Astrocyte of the hippocampus (primary cell): ENCODE results near the gene ARIH1.

Experiments used
- DNase-seq: peaks from one replicate; pipeline ENCODE4 v3.0.0; 2011; ENCODE audit warnings: low read depth, low spot score

The ARIH1 gene

DNA sequence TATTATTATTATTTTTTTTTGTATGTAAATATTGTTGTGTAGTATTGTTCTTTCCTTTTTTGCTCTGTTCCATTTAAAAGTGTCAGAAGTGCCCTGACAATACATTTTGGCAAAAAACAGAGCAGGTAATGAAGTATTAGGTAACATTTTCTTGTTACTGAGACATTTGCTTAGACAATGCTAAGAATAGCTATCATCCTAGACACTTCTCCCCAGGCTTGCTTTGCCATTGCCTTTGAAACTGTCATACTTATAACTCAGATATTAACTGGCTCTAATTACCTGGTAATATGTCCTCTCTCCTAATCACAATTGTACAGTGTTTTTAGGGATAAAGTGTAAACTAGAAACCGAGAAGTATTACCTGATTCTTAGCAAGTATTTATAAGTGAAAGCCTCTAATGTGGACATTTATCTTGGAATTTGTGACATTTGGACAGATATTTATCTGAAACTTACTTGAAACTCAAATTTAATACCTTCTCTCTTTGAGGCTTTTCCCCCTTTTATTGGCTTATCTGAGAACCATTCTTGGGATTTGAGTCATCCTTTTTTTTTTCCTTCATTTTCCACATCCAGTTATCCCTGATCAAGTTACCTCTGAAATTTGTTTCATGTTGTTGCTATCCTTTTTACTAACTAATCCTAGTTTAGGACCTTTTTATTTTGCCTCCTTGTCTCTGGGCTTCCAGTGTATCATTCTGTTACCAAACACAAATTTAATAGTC, 13.1 kb downstream of the ARIH1 start:
- peak; percentile 49 for DNase-seq

GRCh38 chr15:72488558-72488957, 14.4 kb downstream of the ARIH1 start:
- no peak for DNase-seq

GRCh38 chr15:72489943-72490554, 15.9 kb downstream of the ARIH1 start:
- DNase-seq, result no peak

DNA sequence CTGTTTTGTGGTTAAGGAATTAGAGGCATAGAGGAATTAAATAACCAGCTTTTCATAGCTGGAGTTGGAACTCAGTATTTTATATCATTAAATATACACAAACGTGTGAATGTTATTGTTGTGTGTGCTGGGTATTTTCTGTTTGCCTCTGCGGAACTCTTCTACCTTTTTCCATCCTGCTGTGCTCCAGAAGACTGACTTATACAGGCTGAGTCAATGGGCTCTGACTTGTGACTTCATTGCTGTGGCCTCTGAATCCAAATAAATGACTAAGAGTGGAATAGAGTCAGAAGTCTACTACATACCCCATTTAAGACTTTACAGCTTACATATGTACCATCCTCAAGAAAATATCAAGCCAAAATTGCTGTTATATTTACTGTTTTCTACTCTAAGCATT, 17.6 kb downstream of the ARIH1 start:
- peak; percentile 70 for DNase-seq

- DNase-seq, result no peak
Measured at GRCh38 chr15:72492733-72493132, 18.6 kb downstream of the ARIH1 start.

GRCh38 chr15:72493220-72493619, 19.1 kb downstream of the ARIH1 start:
- DNase-seq, result no peak

GRCh38 chr15:72495007-72495406, 20.9 kb downstream of the ARIH1 start:
- no peak for DNase-seq

DNA sequence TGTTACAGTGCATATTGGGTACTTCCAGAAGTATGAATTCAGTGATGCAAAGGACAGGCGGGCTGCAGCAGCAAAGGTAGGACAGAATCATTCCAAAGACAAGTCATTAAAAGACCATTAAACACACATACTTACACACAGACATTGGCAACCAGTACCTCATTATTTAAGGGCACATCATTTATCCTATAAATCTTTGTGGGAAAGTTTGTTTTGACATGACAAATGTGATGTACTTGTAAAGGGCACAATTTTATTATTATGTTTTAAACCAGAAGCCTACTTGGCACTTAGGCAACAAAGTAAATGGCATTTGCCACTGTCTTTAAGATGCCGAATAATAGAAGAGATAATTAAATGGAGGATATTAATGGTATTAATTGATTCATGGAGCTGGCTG, 22.7 kb downstream of the ARIH1 start:
- no peak for DNase-seq

DNA sequence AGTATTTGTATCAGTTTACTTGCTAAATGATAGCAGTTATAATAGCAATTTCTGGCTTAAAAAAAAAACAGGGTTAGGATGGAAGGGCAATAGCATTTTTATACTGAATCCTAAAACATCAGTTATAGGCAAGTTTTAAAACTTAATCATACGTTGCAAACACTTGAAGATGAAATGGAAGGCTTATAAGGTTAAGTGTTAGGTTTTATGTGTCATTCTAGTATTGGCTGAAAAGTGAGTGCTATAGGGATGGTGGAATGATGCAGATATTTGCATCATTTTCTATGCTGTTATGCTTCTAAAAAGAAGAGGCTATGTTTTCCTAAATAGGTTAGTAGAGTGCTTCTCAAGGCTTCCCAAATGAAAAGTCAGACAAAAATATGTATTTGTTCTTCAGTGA, 23.3 kb downstream of the ARIH1 start:
- no peak for DNase-seq

DNA sequence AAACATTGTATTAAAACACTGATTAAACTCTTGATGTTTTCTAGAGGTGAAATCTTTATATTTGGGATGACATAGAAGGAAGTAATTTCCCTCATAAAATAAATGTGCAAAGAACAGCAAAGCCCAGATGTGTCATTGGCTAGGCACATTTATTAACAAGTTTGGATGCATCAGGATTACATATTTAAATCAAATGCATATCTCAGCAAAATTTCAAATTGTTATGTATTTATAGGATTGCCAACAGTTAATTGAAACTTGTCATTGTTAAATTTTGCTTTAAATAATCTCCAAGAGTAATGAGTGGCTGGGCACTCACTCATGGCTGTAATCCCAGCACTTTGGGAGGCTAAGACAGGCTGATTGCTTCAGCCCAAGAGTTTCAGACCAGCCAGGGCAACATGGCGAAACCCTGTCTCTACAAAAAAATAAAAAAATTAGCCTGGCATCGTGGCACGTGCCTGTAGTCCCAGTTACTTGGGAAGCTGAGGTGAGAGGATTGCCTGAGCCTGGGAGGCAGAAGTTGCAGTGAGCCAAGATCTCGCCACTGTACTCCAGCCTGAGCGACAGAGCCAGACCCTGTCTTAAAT, 28.2 kb downstream of the ARIH1 start:
- DNase-seq, result no peak

DNA sequence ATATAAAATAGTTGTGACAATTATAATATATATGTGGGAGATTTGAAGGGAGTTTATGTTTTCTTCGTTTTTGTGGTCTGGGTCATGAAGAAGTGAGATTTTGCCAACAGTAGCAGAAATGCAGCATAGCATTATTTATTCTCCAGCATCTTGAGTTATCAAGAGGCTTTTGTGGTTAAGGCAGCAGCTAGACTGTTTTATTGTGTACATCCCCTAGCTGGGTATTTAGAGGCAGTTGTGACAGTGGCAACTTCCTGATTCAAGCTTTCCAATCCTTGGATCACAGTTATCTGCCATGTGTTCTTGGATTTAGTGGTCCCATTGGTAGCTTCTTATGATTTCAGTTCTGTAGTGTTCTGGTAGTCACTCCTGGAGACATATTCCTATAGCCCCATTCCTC, 29.0 kb downstream of the ARIH1 start:
- peak; percentile 23 for DNase-seq

- DNase-seq, result no peak
Measured at GRCh38 chr15:72507402-72508092, 33.4 kb downstream of the ARIH1 start.

- DNase-seq, result no peak
Measured at GRCh38 chr15:72509484-72509883, 35.4 kb downstream of the ARIH1 start.

DNA sequence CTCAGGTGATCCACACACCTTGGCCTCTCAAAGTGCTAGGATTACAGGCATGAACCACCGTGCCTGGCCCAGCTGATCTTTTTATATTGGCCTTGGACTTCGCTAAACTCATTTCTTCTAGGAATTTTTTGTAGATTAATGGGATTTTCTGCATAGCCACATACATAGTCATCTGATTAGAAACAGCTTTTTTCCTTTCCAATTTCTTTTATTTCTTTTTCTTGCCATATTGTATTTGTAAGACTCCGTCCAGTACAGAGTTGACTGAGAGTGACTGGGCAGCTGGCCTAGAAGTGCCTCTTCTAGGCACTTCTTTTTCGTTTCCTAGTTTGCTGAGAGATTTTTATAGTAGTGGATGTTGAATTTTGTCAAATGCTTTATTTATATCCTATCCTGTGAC, 37.4 kb downstream of the ARIH1 start:
- no peak for DNase-seq

DNA sequence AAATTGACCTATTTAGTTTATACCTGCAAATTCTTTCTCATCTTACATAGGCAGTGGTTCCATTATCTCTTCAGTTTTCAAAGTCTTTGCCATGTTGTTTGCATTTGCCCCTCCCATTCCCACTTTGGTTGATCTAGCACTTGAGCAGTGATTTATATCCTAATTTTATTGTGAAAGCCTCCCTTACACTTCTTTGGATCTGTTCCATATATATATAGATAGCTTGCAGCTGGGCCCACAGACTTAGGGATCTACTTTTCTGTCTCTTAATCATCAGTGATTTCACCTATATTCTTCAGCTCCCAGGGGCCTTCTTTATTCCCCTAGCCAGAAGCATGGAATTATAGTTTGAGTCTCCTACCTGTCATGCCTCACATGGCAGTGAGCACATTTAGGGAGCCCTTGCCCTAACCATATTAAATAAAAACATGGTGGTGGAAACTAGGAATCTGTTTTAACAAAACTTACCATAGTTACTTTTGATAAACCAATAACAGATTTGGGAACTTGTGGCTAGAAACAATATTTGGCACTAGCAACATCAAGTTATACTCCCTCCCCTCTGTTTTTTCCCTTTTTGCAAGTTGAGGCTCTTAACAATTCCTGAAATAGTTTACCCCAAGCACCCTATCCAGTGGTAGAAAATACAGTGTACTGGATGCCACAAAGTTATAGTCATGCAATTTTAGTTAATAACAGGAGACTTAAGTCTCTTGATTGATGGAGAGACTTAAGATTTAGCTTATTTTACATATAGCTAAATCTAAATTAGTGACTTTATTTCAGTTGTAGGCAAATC, 41.7 kb downstream of the ARIH1 start:
- DNase-seq, result peak; percentile 35

GRCh38 chr15:72516777-72517176, 42.6 kb downstream of the ARIH1 start:
- DNase-seq, result no peak

DNA sequence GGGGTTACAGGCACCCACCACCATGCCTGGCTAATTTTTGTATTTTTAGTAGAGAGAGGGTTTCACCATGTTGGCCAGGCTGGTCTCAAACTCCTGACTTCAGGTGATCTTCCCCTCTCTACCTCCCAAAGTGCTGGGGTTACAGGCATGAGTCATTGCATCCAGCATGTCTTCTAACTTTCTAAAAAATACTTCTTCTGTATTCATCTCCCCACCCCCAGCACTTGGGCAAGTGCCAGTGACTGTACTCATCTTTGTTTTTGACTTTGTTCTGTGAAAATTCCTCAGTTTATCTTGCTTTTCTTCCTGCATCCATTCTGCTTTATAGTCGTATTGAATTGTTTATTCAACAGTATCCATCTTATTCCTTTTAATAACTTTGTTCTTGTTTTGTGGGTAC, 47.6 kb downstream of the ARIH1 start:
- DNase-seq, result peak; percentile 36

- DNase-seq, result no peak
Measured at GRCh38 chr15:72532991-72533601, 59.0 kb downstream of the ARIH1 start.

DNA sequence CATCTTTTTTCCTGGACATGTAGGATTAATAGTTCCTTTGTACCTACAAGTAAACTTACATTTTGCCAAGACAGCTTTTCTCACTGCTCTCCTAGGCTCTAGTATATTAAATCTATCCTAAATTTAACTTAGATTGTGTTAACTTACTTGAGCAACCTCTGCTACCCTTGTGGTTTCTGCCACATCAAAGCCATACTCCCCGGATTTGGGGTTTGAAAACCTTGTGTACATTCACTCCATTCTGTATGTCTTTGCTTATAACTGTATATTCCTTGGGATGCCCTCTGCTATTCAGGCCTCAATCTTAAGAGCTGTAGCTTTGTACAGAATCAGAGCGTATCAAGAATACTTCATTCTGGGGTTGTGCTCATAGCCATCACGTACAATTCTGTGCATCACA, 60.4 kb downstream of the ARIH1 start:
- no peak for DNase-seq

DNA sequence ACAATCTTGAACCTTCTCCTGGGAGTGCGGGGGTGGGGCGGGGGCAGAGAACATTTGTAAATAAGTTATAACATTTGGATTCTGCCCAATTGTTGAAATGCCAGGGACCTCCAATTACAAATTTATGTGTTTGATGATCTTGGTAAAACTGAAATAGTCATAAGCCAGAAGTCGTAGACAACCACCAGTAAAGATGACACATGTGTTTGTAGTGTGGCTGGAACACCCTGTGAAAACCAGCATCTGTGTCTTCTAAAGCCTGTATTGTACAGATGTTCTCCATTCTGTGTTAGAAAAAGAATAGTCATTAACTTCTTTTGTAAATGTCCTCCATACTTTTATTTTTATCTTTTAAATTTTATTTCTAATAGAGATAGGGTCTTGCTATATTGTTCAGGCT, 61.8 kb downstream of the ARIH1 start:
- DNase-seq, result no peak

GRCh38 chr15:72536506-72536905, 62.4 kb downstream of the ARIH1 start:
- DNase-seq, result no peak
